GM10847 (cell line): ENCODE measurements around the gene ERC2.

Experiments used
- POLR2A ChIP-seq: IDR thresholded peaks from 2 replicates; pipeline ENCODE4 v1.6.1; 2011; ENCODE audit not compliant: insufficient read length; ENCODE audit errors: extremely low read depth

Gene ERC2

GRCh38 chr3:55619046-55619808, 849.0 kb downstream of the ERC2 start:
- no peak for TF ChIP-seq POLR2A

GRCh38 chr3:55617385-55617784, 850.9 kb downstream of the ERC2 start:
- no peak for TF ChIP-seq POLR2A

DNA sequence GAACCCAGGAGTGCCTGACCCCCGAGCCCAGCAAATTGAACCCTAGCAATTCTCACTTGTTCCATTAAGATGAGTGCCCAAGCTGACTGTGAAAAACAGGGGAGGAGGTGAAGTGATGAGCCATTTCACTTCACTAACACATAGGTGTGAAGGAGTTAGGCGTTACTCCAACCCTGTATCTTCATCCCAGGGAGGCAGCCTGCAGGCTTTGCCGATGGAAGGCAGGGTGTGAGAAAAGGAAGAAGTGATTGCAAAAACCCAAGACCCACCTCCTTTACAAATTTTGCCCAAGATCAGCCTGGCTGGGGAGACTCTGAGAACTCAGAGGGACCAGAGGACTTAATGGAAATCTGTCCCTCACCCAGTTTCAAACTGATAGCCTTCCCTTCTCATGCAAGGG, 851.5 kb downstream of the ERC2 start:
- no peak for TF ChIP-seq POLR2A

DNA sequence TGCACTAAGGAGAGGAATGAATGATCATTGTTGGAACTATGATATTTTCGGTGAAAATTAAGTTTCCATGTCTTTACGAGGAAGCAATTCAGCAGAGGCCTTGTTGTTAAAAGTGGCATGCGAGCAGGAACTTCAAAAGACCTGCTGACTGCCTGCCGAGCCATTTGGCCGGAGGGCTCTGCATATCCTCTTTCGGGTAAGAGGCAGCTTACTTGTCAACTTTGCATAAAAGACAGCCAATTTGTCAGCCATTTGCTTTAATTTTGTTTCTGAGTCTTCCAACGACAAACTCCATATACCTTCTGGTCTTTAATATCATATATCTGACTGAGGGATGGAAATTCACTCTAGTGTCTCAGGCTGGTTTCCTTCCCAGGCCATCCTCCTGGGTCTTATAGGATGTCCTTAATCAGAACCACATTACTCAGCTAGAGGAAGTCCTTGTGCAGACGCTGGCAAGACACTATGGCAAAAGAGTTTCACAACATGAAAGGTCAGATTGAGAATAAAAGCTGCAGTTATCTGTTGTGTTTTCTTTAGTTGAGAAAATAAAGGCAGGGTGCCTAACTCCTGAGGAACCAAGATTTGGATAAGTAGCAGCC, 852.5 kb downstream of the ERC2 start:
- no peak for TF ChIP-seq POLR2A

DNA sequence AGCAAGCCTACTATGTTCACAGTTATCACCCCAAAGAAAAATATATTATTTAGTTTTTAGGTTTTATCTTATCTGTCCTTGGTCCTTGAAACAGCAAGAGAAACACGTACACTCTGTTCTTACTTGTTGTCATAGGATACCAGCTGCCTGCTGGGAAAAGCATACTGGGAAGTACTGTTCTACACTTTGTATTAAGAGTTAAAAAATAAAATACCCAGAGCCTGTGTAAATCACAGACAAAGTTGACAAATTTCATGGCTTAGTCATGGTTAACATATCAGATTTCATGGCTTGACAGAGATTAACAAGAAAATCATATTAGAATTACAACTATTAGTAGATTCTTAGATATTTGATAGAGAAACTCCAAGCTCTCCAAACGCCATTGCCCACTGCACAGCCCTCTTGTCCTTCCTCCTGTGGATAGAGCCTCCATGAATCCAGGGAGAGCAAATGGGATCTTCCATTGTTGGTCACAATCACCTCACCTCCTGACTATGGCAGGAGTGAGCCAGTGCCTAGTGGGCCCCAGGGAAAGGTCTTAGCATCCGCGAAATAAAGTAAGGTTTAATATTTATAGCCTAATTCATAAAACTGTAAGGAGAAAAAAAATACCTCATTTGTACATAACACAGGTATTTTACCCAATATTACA, 853.1 kb downstream of the ERC2 start:
- TF ChIP-seq POLR2A = no peak

DNA sequence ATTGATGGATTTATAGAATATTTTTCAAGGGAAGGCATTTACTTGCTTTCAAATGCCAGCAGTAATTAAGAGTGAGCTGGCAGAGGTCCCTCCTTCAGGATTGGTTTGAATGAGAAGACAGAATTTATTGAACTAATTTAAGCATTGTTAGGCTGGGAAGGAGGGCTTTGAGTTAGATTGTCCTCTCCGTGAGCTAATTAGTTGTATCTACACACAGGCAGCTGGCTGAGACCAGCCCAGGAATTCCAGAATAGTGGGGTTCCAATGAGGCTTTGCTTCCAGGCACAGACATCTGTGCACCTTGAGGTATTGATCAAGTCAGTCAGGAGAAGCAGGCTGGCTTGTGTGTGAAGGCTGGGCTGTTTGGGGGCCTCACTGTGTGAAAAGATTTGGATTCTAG, 857.1 kb downstream of the ERC2 start:
- no peak for TF ChIP-seq POLR2A

GRCh38 chr3:55609230-55609827, 858.9 kb downstream of the ERC2 start:
- no peak for TF ChIP-seq POLR2A

- no peak for TF ChIP-seq POLR2A
Measured at GRCh38 chr3:55608301-55608937, 859.8 kb downstream of the ERC2 start.

DNA sequence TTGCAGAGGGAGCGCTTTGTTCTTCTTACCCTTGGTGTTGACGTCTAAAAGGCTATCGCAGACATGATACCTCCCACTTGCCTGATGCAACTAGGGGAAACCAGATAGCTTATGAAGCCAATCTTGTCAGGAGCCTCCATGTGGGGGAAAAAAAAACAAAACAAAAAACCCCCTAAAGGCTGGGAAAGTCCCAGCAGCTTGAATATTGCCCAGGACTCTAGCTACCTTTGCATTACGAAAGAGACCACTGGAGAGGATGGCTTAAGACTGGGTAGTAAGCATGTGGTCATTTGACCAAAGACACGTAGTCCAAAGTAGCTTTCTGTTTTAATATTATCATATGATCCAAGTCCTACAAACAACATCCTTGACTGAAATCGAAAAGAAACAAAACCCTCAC, 860.4 kb downstream of the ERC2 start:
- no peak for TF ChIP-seq POLR2A

DNA sequence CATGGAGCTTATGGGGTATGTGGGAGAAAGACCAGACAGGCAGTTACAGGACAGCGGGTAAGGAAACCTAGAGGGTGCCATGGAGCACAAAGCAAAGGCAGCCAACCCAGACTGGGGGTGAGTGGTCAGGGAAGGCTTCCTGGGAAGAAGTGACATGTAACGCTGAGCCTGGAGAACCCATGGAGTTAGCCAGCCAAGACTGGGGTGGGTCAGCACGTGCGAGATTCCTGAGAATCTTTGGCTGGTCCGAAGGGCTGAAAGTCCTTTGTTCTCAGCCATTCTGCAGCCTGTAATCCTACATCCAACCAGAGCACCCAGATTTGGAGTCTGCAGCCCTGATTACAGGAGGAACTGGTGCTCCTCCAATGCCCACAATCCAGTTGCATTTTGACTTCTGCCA, 861.1 kb downstream of the ERC2 start:
- no peak for TF ChIP-seq POLR2A

DNA sequence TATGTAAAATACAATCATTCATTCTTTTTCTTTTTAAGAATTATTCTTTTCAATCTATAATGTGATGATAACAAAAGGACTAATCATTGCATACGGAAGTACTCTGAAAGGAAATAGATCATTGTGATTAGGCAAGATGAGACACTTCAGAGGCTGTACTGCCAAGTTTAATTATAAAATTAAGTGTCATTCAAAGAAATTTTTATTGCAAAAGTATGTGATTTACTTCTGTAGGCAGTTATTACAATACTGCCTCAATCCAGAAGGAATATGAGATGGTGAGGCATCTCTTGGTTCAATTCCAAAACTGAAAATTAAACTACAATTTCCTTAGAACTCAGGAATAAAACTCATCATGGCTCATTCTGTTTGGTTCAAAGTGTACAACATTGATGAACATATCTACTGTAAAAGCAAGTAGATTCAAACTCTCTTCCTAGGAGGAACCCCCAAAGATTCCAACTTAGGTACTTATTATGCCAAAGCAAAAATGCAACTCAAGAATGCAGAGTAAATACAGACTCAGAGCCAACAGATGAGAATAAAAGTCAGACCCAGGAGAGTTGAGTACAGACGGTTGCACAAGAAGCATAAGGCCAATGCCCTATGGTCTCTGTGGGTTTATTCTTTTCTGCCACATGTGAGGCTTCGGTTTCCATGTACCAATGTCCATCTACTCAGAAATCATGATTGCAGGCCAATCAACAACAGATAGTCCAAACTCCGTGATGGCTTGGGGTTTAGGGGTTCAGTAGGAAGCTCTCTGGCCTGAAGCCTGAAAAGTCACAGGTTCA, 862.6 kb downstream of the ERC2 start:
- no peak for TF ChIP-seq POLR2A

DNA sequence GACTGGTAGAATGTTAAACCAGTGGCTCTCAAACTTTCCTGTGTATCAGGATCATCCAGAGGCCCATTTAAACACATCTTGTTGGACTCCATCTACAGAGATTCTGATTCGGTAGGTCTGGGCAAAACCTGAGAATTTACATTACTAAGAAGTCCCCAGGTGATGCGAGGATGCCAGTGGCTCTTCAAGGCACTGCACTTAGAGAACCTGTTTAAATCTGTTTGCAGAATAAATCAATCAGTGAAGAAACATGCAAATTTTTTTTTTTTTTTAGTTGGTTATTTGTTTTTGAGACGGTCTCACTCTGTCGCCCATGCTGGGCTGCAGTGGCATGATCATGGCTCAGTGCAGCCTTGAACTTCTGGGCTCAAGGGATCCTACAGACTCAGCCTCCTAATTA, 863.4 kb downstream of the ERC2 start:
- TF ChIP-seq POLR2A = no peak

DNA sequence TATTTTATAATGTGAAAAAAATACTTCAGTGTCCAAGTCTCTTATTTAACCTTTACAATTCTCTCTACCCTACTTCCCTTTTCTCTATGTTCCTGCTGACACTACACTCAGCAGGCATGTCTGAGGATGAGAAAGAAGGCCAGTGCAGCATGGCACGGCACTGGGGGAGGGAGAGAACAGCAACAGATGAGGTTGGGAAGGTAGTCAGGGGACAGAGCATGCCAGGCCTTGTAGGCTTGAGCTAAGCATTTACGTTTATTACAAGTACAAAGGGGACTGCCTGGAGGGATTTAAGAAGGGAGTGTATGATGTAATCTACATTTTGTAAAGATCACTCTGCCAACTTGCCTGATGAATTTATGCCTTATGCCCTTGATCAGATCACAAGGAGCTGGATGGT, 863.9 kb downstream of the ERC2 start:
- no peak for TF ChIP-seq POLR2A

DNA sequence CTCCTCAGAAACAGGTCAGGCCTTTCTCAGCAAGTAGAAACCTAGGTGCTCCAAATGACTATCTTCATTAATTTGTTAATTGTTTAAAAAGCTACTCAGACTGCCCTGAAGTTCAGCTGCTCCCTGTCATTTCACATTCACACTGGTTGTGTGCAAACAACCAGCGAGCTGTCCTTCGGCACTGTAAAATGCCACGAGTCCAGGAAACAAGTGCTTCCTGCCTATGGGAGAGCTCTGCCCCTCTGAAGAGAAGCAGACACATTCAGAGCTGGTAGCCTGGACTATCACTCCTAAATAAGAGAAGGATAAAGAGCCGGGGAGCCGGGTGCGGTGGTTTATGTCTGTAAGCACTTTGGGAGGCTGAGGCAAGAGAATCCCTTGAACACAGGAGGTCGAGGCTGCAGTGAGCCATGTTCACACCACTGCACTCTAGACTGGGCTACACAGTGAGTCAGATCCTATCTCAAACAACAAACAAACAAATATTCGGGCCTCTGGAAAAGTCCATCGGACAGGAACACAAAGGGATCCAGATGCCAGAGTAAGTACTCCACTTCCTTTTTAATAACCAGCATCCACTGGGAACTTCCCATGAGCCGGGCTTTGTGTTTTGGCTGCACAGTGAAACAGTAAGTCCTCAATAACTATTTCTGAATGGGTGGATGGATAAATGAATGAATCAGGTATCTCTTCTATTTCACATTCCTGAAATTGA, 866.7 kb downstream of the ERC2 start:
- TF ChIP-seq POLR2A = no peak
